K562 (cell line): ENCODE results near the gene HRAS. TPM values are rescaled to one million over a fixed set of nuclear protein-coding genes. Genes with fewer than 3 reads are reported as not detected.

Experiments
- ELK1 ChIP-seq: sonication (generic); formaldehyde crosslinking; IDR thresholded peaks from 2 replicates; pipeline ENCODE4 v1.8.1; 2022; ENCODE audit warnings: missing genetic modification reagents
- MAFG ChIP-seq: fragments of 450-650 bp; conservative IDR thresholded peaks from 2 replicates; pipeline ENCODE4 v1.6.1; 2016; ENCODE audit warnings: missing genetic modification characterization, missing compliant biosample characterization
- MGA ChIP-seq: fragments of 450-650 bp; IDR thresholded peaks from 2 replicates; pipeline ENCODE4 v1.6.1; 2016; ENCODE audit warnings: mild to moderate bottlenecking, moderate library complexity
- TBL1XR1 ChIP-seq, 2 experiments: IDR thresholded peaks; 2 replicates each; pipeline ENCODE4 v1.6.1; 2012; ENCODE audit warnings: improper control_type of control experiment in 2 of 2, low read length in 2 of 2, mild to moderate bottlenecking in 1 of 2
- TBP ChIP-seq: optimal IDR thresholded peaks from 2 replicates; pipeline ENCODE3; 2011; ENCODE audit warnings: low read depth, low read length, improper control_type of control experiment
- ZNF253 ChIP-seq: fragments of 250-450 bp; sonication (Bioruptor Pico); conservative IDR thresholded peaks from 2 replicates; pipeline ENCODE4 v1.6.1; 2021; ENCODE audit warnings: mild to moderate bottlenecking
- ZNF511 ChIP-seq: sonication (generic); formaldehyde crosslinking; IDR thresholded peaks from 2 replicates; pipeline ENCODE4 v1.8.0; 2022; ENCODE audit warnings: mild to moderate bottlenecking, missing genetic modification reagents
- polyA plus RNA-seq, 8 experiments: library from polyadenylated mRNA; depleted of rRNA in 4 of 8; stranded (reverse) in 5 of 8; unstranded in 3 of 8; fragments of >200 nt; fragmentation: Nextera tagmentation in 2 of 8; fragmentation: Illumina TruSeq in 1 of 8; extraction: Ambion mirVana in 2 of 8; extraction: Trizol in 1 of 8; gene quantifications; 2 replicates each; pipeline versions ENCODE4 v1.2.1 to v1.2.3, GENCODE V29; 2011 to 2014; ENCODE audit warnings: inconsistent platforms in 1 of 8, missing spikeins in 1 of 8
- total RNA-seq, 7 experiments: library from RNA; depleted of rRNA in 6 of 7; stranded (reverse); fragments of >200 nt in 6 of 7; fragmentation: Illumina TruSeq in 2 of 7; extraction: Trizol in 2 of 7; gene quantifications; 2 replicates each; pipeline versions ENCODE4 v1.2.1 to v1.2.3, GENCODE V29; 2011 to 2021; ENCODE audit warnings: low replicate concordance in 1 of 7
- TF ChIP-seq, protein P1 (sequence below): fragments of 250-450 bp; sonication (Bioruptor Pico); IDR thresholded peaks from 2 replicates; pipeline ENCODE4 v1.4.0; 2020; ENCODE audit warnings: mild to moderate bottlenecking, moderate library complexity, borderline replicate concordance

HRAS gene
- total and polyA plus RNA-seq, 9 of the 15 experiments (the other 6 are each of a cell fraction or from before 2014, with no cell fraction given): 2.8 to 73.5 (median 29.6) TPM

- TF ChIP-seq MGA: peak; percentile 58; the same call in 1 of the 2 replicates
- no peak for TF ChIP-seq TBL1XR1 (IDR thresholded peaks at IDR 0.05; ENCODE audit: low read length in 2 of 2)
- TF ChIP-seq, protein P1, sequence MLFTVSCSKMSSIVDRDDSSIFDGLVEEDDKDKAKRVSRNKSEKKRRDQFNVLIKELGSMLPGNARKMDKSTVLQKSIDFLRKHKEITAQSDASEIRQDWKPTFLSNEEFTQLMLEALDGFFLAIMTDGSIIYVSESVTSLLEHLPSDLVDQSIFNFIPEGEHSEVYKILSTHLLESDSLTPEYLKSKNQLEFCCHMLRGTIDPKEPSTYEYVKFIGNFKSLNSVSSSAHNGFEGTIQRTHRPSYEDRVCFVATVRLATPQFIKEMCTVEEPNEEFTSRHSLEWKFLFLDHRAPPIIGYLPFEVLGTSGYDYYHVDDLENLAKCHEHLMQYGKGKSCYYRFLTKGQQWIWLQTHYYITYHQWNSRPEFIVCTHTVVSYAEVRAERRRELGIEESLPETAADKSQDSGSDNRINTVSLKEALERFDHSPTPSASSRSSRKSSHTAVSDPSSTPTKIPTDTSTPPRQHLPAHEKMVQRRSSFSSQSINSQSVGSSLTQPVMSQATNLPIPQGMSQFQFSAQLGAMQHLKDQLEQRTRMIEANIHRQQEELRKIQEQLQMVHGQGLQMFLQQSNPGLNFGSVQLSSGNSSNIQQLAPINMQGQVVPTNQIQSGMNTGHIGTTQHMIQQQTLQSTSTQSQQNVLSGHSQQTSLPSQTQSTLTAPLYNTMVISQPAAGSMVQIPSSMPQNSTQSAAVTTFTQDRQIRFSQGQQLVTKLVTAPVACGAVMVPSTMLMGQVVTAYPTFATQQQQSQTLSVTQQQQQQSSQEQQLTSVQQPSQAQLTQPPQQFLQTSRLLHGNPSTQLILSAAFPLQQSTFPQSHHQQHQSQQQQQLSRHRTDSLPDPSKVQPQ (CRISPR knock-in tag): no peak
- TF ChIP-seq ELK1 (CRISPR knock-in tag): no peak
- no peak for TF ChIP-seq MAFG (tag)
- no peak for TF ChIP-seq ZNF253 (CRISPR knock-in tag)
- no peak for TF ChIP-seq TBP
- peak; percentile 47; the same call in 1 of the 2 replicates for TF ChIP-seq ZNF511 (CRISPR knock-in tag)
These were observed 40.1 kb upstream of the HRAS start (continued) for GRCh38 chr11:575313-575995.
